ENCODE results near the gene S100A14. TPM values are rescaled to one million over a fixed set of nuclear protein-coding genes. Genes with fewer than 3 reads are reported as not detected.

S100A14 gene
- total and polyA plus RNA-seq, 9 of the 15 experiments (the other 6 are each of a cell fraction or from before 2014, with no cell fraction given) = 0.10 to 0.64 (median 0.24) TPM; not detected in 3

DNA sequence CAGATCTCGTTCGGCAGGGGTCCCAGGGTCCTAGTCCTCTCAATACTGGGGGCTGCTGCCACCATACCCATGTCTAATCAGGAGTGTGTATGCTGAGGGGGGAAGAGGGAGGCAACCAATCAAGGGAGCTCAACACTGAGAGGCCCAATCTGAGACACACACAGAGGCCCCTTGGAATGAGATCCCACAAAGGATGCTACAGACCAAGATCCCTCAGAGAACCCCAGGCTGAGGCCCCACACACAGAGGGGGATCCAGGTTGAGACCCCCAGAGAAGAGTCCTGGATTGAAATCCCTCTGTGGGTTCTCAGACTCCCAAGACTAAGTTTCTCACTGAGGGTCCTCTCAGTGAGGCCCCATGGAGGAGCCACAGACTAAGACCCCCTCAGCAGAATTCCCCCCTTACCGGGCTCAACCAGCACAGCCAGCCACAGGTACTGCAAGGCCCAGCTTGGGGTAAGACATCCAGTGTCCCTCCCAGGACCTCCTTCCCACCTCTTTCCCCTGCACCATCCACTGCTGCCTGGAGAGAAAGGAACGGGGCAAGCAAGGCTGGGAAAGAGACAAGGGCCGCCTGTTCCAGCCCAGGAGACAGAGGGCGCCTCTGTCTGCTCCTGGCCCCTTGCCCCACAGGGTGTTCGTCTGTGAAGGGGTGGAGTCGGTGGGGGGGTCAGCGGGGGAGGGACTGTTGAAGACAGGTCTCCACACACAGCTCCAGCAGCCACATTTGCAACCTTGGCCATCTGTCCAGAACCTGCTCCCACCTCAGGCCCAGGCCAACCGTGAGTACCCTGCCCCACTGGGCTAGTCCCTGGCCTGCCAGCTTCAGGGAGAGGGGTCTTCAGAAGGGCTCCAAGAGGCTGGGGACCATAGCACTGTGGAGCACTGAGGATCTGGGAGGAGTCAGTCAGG lies 11.8 kb upstream of the S100A14 start, which contains the start of gene S100A1 (continued):
- peak; percentile 56; the same call in 1 of the 2 replicates for TF ChIP-seq PHF8 (IDR thresholded peaks at IDR 0.05; ENCODE audit: borderline replicate concordance, low read length)
- TF ChIP-seq TRIM24 (IDR thresholded peaks at IDR 0.05) = no peak
- TF ChIP-seq LCOR (CRISPR knock-in tag; IDR thresholded peaks at IDR 0.05) = no peak
- TF ChIP-seq NFYB (IDR thresholded peaks at IDR 0.05; ENCODE audit: extremely low read depth, insufficient read length) = no peak
- no peak for TF ChIP-seq MYBL2 (IDR thresholded peaks at IDR 0.05; ENCODE audit: low read depth)
- no peak for TF ChIP-seq MYBL2 (CRISPR knock-in tag; IDR thresholded peaks at IDR 0.05; ENCODE audit: borderline replicate concordance)
- peak; percentile 6; the same call in 1 of the 2 replicates for TF ChIP-seq HDAC2 (IDR thresholded peaks at IDR 0.05)
- no peak for TF ChIP-seq TSHZ1 (CRISPR knock-in tag; IDR thresholded peaks at IDR 0.05)
- no peak for TF ChIP-seq NFXL1 (CRISPR knock-in tag; IDR thresholded peaks at IDR 0.05)
- TF ChIP-seq STAG1 (CRISPR knock-in tag; IDR thresholded peaks at IDR 0.05; ENCODE audit: borderline replicate concordance) = no peak
- TF ChIP-seq ZNF830 (CRISPR knock-in tag; IDR thresholded peaks at IDR 0.05) = no peak; the same call in 1 of the 2 replicates
- no peak for TF ChIP-seq ARID3A (IDR thresholded peaks at IDR 0.05; ENCODE audit: borderline replicate concordance, low read depth, low read length)
- TF ChIP-seq HNRNPLL (IDR thresholded peaks at IDR 0.05; ENCODE audit: low read depth, low read length, poor library complexity, severe bottlenecking) = no peak

Measured in K562 (cell line).